ENCODE measurements around the gene SIGLEC14.

SIGLEC14 gene

GRCh38 chr19:51687791-51688670, 41.4 kb upstream of the SIGLEC14 start:
- Histone ChIP-seq H2AFZ (ENCODE audit: insufficient read depth, low read length, poor library complexity) (peak overlapping the region; percentile 55), H3K79me2 (ENCODE audit: control insufficient read depth, insufficient read depth, low read length, poor library complexity) (peaks cover 45% of the 10 kb centered on the region), H3K9me3 (ENCODE audit: insufficient read depth, low read depth, low read length) (no peaks in the 10 kb centered on the region), H3K79me1 (ENCODE audit: low read length) (peaks cover 39% of the 10 kb centered on the region), H3K14ac (ENCODE audit: low read length) (peak overlapping the region; percentile 90), H4K91ac (ENCODE audit: low read depth, low read length) (peak overlapping the region; percentile 96), H3K9ac (ENCODE audit: low read length) (peak overlapping the region; percentile 38), H3K27ac (ENCODE audit: low read depth, low read length) (peak overlapping the region; percentile 95), H3K36me3 (ENCODE audit: control insufficient read depth in 1 of 2, insufficient read depth in 2 of 2, low read length in 2 of 2) (peaks cover 9 to 10% of the 10 kb centered on the region in 2 experiments), H2BK120ac (ENCODE audit: insufficient read depth, low read length, poor library complexity) (peak overlapping the region; percentile 50), H2AK5ac (ENCODE audit: low read length) (peak overlapping the region; percentile 44), H3K4ac (ENCODE audit: low read depth, low read length) (peak overlapping the region; percentile 62), H2BK12ac (ENCODE audit: low read length) (peak overlapping the region; percentile 7), H3K23ac (ENCODE audit: low read length) (no peak overlapping the region), H2BK5ac (ENCODE audit: low read depth, low read length, poor library complexity) (peak overlapping the region; percentile 77), H4K12ac (ENCODE audit: low read depth, low read length) (peak overlapping the region; percentile 56), H3K4me1 (ENCODE audit: control insufficient read depth in 1 of 2, insufficient read depth in 2 of 2, low read length in 2 of 2) (peaks cover 15 to 22% of the 10 kb centered on the region in 2 experiments), H3K4me3 (ENCODE audit: low read depth, low read length) (peak overlapping the region; percentile 66), H3K27me3 (ENCODE audit: insufficient read depth, low read length) (no peaks in the 10 kb centered on the region), H4K8ac (ENCODE audit: low read depth, low read length) (peak overlapping the region; percentile 53), H3K4me2 (ENCODE audit: low read length) (peak overlapping the region; percentile 77), H3K18ac (ENCODE audit: low read length) (peak overlapping the region; percentile 95)
- peak; percentile 70 to 81 for DNase-seq
- WGBS (ENCODE audit: extremely low coverage, insufficient coverage, insufficient read length): no CpG with 5 or more reads among the region's 22 CpGs

DNA sequence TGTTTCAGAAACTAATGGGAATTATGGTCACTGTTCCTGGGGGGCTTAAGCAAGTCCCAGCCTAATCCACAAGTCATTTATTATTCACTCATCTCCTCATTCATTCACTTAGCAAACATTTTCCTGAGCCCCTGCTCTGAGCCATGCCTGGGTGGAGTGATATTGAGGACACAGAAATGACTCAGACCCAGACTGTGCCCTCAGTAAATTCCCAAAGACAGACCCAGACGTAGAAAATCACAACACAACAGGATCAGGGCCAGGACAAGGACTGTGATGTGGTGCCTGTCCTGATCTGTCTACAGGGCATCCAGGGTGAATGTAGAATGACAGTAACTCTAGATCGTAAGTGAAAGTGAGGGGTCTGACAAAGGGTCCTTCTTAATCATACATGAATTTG, 39.5 kb upstream of the SIGLEC14 start:
- no peaks in the 10 kb centered on the region for H3K9me3 ChIP-seq (ENCODE audit: insufficient read depth, low read depth, low read length)

GRCh38 chr19:51681286-51681941, 34.8 kb upstream of the SIGLEC14 start:
- no peak overlapping the region for H3K4me3 ChIP-seq (ENCODE audit: low read depth, low read length)
- H4K91ac ChIP-seq (ENCODE audit: low read depth, low read length): no peak overlapping the region
- no peak overlapping the region for H3K4ac ChIP-seq (ENCODE audit: low read depth, low read length)
- no peaks in the 10 kb centered on the region for H3K79me2 ChIP-seq (ENCODE audit: control insufficient read depth, insufficient read depth, low read length, poor library complexity)
- no peaks in the 10 kb centered on the region for H3K9me3 ChIP-seq (ENCODE audit: insufficient read depth, low read depth, low read length)
- no peak overlapping the region for H2AFZ ChIP-seq (ENCODE audit: insufficient read depth, low read length, poor library complexity)
- no peak overlapping the region for H2AK5ac ChIP-seq (ENCODE audit: low read length)
- H3K4me2 ChIP-seq (ENCODE audit: low read length): no peak overlapping the region
- no peak overlapping the region for H3K14ac ChIP-seq (ENCODE audit: low read length)
- H3K36me3 ChIP-seq (ENCODE audit: control insufficient read depth in 1 of 2, insufficient read depth in 2 of 2, low read length in 2 of 2): no peaks in the 10 kb centered on the region
- WGBS (ENCODE audit: extremely low coverage, insufficient coverage, insufficient read length): no CpG with 5 or more reads among the region's 3 CpGs
- H3K27ac ChIP-seq (ENCODE audit: low read depth, low read length): no peak overlapping the region
- H4K8ac ChIP-seq (ENCODE audit: low read depth, low read length): no peak overlapping the region
- H3K23ac ChIP-seq (ENCODE audit: low read length): no peak overlapping the region
- H2BK5ac ChIP-seq (ENCODE audit: low read depth, low read length, poor library complexity): no peak overlapping the region
- H3K18ac ChIP-seq (ENCODE audit: low read length): no peak overlapping the region
- DNase-seq: peak; percentile 98 to 99
- H3K27me3 ChIP-seq (ENCODE audit: insufficient read depth, low read length): no peaks in the 10 kb centered on the region
- H2BK12ac ChIP-seq (ENCODE audit: low read length): no peak overlapping the region
- no peak overlapping the region for H2BK120ac ChIP-seq (ENCODE audit: insufficient read depth, low read length, poor library complexity)
- H3K9ac ChIP-seq (ENCODE audit: low read length): no peak overlapping the region
- no peak overlapping the region for H4K12ac ChIP-seq (ENCODE audit: low read depth, low read length)
- no peaks in the 10 kb centered on the region for H3K79me1 ChIP-seq (ENCODE audit: low read length)
- no peaks in the 10 kb centered on the region for H3K4me1 ChIP-seq (ENCODE audit: control insufficient read depth in 1 of 2, insufficient read depth in 2 of 2, low read length in 2 of 2)

More for the DNA sequence above, 39.5 kb upstream of the SIGLEC14 start:
- Histone ChIP-seq H4K12ac (ENCODE audit: low read depth, low read length) (no peak overlapping the region), H3K4ac (ENCODE audit: low read depth, low read length) (no peak overlapping the region), H2BK12ac (ENCODE audit: low read length) (no peak overlapping the region), H3K27me3 (ENCODE audit: insufficient read depth, low read length) (no peaks in the 10 kb centered on the region), H3K14ac (ENCODE audit: low read length) (no peak overlapping the region), H3K79me1 (ENCODE audit: low read length) (peaks cover 30% of the 10 kb centered on the region), H2BK120ac (ENCODE audit: insufficient read depth, low read length, poor library complexity) (no peak overlapping the region), H3K18ac (ENCODE audit: low read length) (no peak overlapping the region), H3K79me2 (ENCODE audit: control insufficient read depth, insufficient read depth, low read length, poor library complexity) (peaks cover 27% of the 10 kb centered on the region), H2AFZ (ENCODE audit: insufficient read depth, low read length, poor library complexity) (no peak overlapping the region), H3K27ac (ENCODE audit: low read depth, low read length) (no peak overlapping the region), H3K4me2 (ENCODE audit: low read length) (no peak overlapping the region), H2AK5ac (ENCODE audit: low read length) (no peak overlapping the region), H2BK5ac (ENCODE audit: low read depth, low read length, poor library complexity) (no peak overlapping the region), H3K36me3 (ENCODE audit: control insufficient read depth in 1 of 2, insufficient read depth in 2 of 2, low read length in 2 of 2) (no peaks in the 10 kb centered on the region), H4K8ac (ENCODE audit: low read depth, low read length) (no peak overlapping the region), H3K4me3 (ENCODE audit: low read depth, low read length) (no peak overlapping the region), H4K91ac (ENCODE audit: low read depth, low read length) (no peak overlapping the region), H3K4me1 (ENCODE audit: control insufficient read depth in 1 of 2, insufficient read depth in 2 of 2, low read length in 2 of 2) (peaks cover 3 to 5% of the 10 kb centered on the region in 2 experiments), H3K9ac (ENCODE audit: low read length) (no peak overlapping the region), H3K23ac (ENCODE audit: low read length) (no peak overlapping the region)
- DNase-seq: no peak
- no CpG with 5 or more reads among the region's 2 CpGs for WGBS (ENCODE audit: extremely low coverage, insufficient coverage, insufficient read length)

GRCh38 chr19:51680474-51680873, 33.8 kb upstream of the SIGLEC14 start:
- H3K9me3 ChIP-seq (ENCODE audit: insufficient read depth, low read depth, low read length): no peaks in the 10 kb centered on the region
- H3K9ac ChIP-seq (ENCODE audit: low read length): no peak overlapping the region
- H2BK5ac ChIP-seq (ENCODE audit: low read depth, low read length, poor library complexity): no peak overlapping the region
- H3K4me1 ChIP-seq (ENCODE audit: control insufficient read depth in 1 of 2, insufficient read depth in 2 of 2, low read length in 2 of 2): no peaks in the 10 kb centered on the region
- no peak overlapping the region for H4K8ac ChIP-seq (ENCODE audit: low read depth, low read length)
- no peaks in the 10 kb centered on the region for H3K36me3 ChIP-seq (ENCODE audit: control insufficient read depth in 1 of 2, insufficient read depth in 2 of 2, low read length in 2 of 2)
- H3K27me3 ChIP-seq (ENCODE audit: insufficient read depth, low read length): no peaks in the 10 kb centered on the region
- no peak overlapping the region for H3K27ac ChIP-seq (ENCODE audit: low read depth, low read length)
- H3K4ac ChIP-seq (ENCODE audit: low read depth, low read length): no peak overlapping the region
- no peaks in the 10 kb centered on the region for H3K79me2 ChIP-seq (ENCODE audit: control insufficient read depth, insufficient read depth, low read length, poor library complexity)
- no peak overlapping the region for H2AK5ac ChIP-seq (ENCODE audit: low read length)
- no peak overlapping the region for H2AFZ ChIP-seq (ENCODE audit: insufficient read depth, low read length, poor library complexity)
- no peak overlapping the region for H2BK120ac ChIP-seq (ENCODE audit: insufficient read depth, low read length, poor library complexity)
- WGBS (ENCODE audit: extremely low coverage, insufficient coverage, insufficient read length): no CpG with 5 or more reads among the region's 1 CpG
- no peak overlapping the region for H3K4me3 ChIP-seq (ENCODE audit: low read depth, low read length)
- peak in 1 of 2 donors; percentile 21 for DNase-seq
- no peak overlapping the region for H3K18ac ChIP-seq (ENCODE audit: low read length)
- H2BK12ac ChIP-seq (ENCODE audit: low read length): no peak overlapping the region
- H3K14ac ChIP-seq (ENCODE audit: low read length): no peak overlapping the region
- H4K91ac ChIP-seq (ENCODE audit: low read depth, low read length): no peak overlapping the region
- no peaks in the 10 kb centered on the region for H3K79me1 ChIP-seq (ENCODE audit: low read length)
- H3K23ac ChIP-seq (ENCODE audit: low read length): no peak overlapping the region
- H4K12ac ChIP-seq (ENCODE audit: low read depth, low read length): no peak overlapping the region
- H3K4me2 ChIP-seq (ENCODE audit: low read length): no peak overlapping the region
